Tibial artery (tissue), 4 donors: ENCODE results near the gene TNFAIP3.

Experiments
- DNase-seq, 2 donors: peaks; one replicate each; pipeline ENCODE4 v3.0.0-alpha.2; 2019
- H3K27ac ChIP-seq, 2 donors: fragments of 200-600 bp; sonication (generic) in 1 of 2; 1 replicate in 1 of 2; 2 replicates in 1 of 2; pipeline ENCODE4 v1.5.1; 2018 to 2019; ENCODE audit warnings: mild to moderate bottlenecking in 1 of 2
- H3K27me3 ChIP-seq, 2 donors: fragments of 200-600 bp; sonication (generic) in 1 of 2; one replicate each; pipeline versions ENCODE4 v1.5.1 to v1.6.0; 2016 to 2019
- H3K36me3 ChIP-seq, 3 donors: fragments of 200-600 bp; sonication (generic) in 2 of 3; one replicate each; pipeline ENCODE4 v1.5.1; 2016 to 2019; ENCODE audit warnings: mild to moderate bottlenecking in 2 of 3
- H3K4me1 ChIP-seq, 4 donors: fragments of 200-600 bp; sonication (generic) in 2 of 4; 1 replicate in 3 of 4; 2 replicates in 1 of 4; pipeline ENCODE4 v1.5.1; 2016 to 2019
- H3K4me3 ChIP-seq, 2 donors: fragments of 200-600 bp; sonication (generic) in 1 of 2; 1 replicate in 1 of 2; 2 replicates in 1 of 2; pipeline ENCODE4 v1.5.1; 2018 to 2019; ENCODE audit warnings: mild to moderate bottlenecking in 2 of 2
- H3K9me3 ChIP-seq, 3 donors: fragments of 200-600 bp; sonication (generic) in 1 of 3; one replicate each; pipeline ENCODE4 v1.5.1; 2016 to 2019
- intact Hi-C: fragments of 100-400 bp; cut with DNase I; formaldehyde crosslinking; loops from one replicate; pipeline ENCODE4 v1.15.0; 2023; ENCODE audit warnings: low total_unique reads
- TF ChIP-seq, protein P1 (sequence below), 2 experiments: fragments of 200-600 bp in 1 of 2; fragments of 450-650 bp in 1 of 2; IDR thresholded peaks; one replicate each; pipeline ENCODE4 v1.5.1; 2017 to 2019; ENCODE audit warnings: antibody characterized with exemption in 2 of 2, mild to moderate bottlenecking in 1 of 2, moderate library complexity in 1 of 2

TNFAIP3 gene

DNA sequence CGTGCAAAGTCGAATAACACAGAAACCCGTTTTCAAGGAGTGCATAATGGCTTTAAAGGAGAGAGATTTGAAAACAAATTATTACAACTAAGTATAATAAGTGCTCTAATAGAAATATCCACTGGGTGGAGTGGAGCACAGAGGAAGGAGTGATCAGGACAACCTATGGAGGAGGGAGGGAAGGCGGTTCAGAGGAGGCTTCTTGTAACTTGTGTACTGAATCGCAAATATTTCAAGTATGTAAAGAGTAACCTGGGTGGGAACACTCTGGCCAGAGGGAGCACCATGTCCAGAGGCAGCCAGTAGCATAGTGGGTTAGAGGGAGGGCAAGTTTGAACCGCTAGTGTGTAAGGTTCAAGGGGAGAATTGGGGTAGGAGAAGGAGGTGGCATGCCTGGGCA lies 21.6 kb upstream of the TNFAIP3 start:
- Histone ChIP-seq H3K36me3 (no peaks in the 10 kb centered on the region), H3K4me3 (no peak overlapping the region), H3K27me3 (no peaks in the 10 kb centered on the region), H3K4me1 (peaks cover 0 to 22% (median 0%) of the 10 kb centered on the region in 4 donors), H3K27ac (no peak overlapping the region), H3K9me3 (no peaks in the 10 kb centered on the region)
- intact Hi-C loops = no loop called here
- TF ChIP-seq, protein P1, sequence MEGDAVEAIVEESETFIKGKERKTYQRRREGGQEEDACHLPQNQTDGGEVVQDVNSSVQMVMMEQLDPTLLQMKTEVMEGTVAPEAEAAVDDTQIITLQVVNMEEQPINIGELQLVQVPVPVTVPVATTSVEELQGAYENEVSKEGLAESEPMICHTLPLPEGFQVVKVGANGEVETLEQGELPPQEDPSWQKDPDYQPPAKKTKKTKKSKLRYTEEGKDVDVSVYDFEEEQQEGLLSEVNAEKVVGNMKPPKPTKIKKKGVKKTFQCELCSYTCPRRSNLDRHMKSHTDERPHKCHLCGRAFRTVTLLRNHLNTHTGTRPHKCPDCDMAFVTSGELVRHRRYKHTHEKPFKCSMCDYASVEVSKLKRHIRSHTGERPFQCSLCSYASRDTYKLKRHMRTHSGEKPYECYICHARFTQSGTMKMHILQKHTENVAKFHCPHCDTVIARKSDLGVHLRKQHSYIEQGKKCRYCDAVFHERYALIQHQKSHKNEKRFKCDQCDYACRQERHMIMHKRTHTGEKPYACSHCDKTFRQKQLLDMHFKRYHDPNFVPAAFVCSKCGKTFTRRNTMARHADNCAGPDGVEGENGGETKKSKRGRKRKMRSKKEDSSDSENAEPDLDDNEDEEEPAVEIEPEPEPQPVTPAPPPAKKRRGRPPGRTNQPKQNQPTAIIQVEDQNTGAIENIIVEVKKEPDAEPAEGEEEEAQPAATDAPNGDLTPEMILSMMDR (IDR thresholded peaks at IDR 0.05) = no peak
- DNase-seq = no peak

DNA sequence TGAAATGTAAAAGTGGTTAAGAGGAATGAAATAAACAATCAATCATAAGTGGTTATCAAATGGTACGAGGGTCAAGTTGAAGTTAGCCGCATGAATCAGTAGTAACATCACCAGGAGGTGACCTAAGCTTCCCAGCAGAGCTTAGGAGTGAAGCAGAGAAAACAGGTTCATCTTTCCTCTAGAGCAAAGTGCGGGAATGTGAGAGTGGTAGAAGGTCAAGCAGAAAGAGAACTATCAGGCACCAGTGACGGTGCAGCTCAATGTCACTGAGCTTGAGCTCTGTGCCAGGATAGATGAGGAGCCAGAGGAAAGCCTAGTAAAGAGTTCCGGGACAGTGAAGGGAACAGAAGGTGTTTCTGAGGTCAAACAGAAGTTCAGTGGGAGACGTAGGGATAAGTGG lies 20.8 kb upstream of the TNFAIP3 start:
- H3K4me3 ChIP-seq = no peak overlapping the region
- no peaks in the 10 kb centered on the region for H3K9me3 ChIP-seq
- intact Hi-C loops = no loop called here
- DNase-seq = no peak
- H3K36me3 ChIP-seq = no peaks in the 10 kb centered on the region
- H3K27me3 ChIP-seq = no peaks in the 10 kb centered on the region
- no peak overlapping the region for H3K27ac ChIP-seq
- H3K4me1 ChIP-seq = peaks cover 0 to 22% (median 0%) of the 10 kb centered on the region in 4 donors
- TF ChIP-seq, protein P1 (IDR thresholded peaks at IDR 0.05) = no peak

DNA sequence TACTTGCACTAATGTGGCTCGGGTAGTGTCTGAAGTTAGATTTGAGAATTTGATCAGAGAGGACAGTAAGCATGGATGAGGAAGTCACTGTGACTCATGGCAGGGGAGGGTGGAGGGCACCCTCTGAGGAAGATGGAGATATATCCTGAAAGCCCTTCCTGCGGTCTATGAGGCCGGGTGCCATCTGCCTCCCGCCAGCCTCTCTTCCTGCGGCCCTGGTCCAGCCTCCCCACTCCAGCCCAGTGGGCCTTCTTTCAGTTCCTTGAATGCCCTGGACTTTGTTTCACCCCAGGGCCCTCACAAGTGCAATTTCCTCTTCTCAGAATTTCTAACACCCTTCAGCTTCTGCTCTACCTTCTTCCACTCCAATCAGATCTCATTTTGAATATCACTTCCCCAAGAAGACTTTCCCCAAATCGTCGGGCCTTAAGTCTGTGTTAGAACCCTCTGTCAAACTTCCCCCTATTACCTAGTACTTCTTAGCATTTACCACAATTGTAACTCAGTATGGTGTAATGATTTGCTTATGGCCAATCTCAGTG lies 20.2 kb upstream of the TNFAIP3 start:
- Histone ChIP-seq H3K36me3 (no peaks in the 10 kb centered on the region), H3K9me3 (no peaks in the 10 kb centered on the region), H3K4me1 (peaks cover 0 to 22% (median 0%) of the 10 kb centered on the region in 4 donors), H3K4me3 (no peak overlapping the region), H3K27ac (no peak overlapping the region), H3K27me3 (no peaks in the 10 kb centered on the region)
- intact Hi-C loops = no loop called here
- TF ChIP-seq, protein P1 (IDR thresholded peaks at IDR 0.05) = no peak
- peak; percentile 62 to 84 for DNase-seq

DNA sequence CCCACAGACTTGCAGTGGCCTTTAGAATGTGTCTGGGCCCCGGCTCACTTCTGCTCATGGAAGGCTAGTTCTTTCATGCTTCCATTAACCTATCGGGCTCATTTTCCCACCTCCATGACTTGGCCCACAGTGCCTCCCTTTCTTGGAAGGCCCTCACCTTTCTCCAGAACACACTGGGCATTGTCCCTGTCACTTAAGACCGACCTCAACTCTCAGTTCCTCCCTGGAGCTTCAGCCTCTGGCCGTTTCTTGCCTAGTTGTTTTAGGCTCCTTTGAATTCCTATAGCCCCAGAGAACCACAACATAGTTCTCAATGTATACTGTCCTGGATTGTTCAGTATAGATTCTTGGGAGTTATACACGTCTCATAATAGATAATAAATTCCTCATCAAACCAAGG lies 19.3 kb upstream of the TNFAIP3 start:
- H3K36me3 ChIP-seq = no peaks in the 10 kb centered on the region
- no peak overlapping the region for H3K27ac ChIP-seq
- DNase-seq = no peak
- no peaks in the 10 kb centered on the region for H3K27me3 ChIP-seq
- TF ChIP-seq, protein P1 (IDR thresholded peaks at IDR 0.05) = no peak
- H3K4me3 ChIP-seq = no peak overlapping the region
- H3K9me3 ChIP-seq = no peaks in the 10 kb centered on the region
- H3K4me1 ChIP-seq = peaks cover 0 to 22% (median 0%) of the 10 kb centered on the region in 4 donors
- intact Hi-C loops = no loop called here

DNA sequence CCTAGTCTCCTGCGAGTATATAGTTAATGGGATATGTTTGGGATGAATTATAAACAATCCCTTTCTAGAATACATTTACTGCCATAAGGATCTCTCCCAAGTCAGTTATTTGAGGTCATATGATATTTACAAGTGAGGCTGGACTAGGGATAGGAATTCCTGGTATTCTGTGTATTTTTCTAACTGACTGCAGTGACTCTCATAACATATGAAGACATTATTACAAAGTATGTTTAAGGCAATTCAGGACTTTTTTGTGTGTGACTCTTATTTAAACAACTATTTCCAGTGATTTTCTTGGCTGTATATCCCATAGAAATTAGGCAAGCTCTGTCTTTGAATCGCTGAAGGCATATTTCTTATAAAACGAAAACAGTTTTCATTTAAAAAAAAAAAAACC lies 18.4 kb upstream of the TNFAIP3 start:
- no peak overlapping the region for H3K4me3 ChIP-seq
- TF ChIP-seq, protein P1 (IDR thresholded peaks at IDR 0.05) = no peak

More for the DNA sequence above, 18.4 kb upstream of the TNFAIP3 start:
- H3K9me3 ChIP-seq = no peaks in the 10 kb centered on the region
- peaks cover 0 to 22% (median 0%) of the 10 kb centered on the region in 4 donors for H3K4me1 ChIP-seq
- H3K36me3 ChIP-seq = no peaks in the 10 kb centered on the region
- H3K27ac ChIP-seq = no peak overlapping the region
- H3K27me3 ChIP-seq = no peaks in the 10 kb centered on the region
- intact Hi-C loops = no loop called here
- no peak for DNase-seq
